K562 (cell line): Measurements from ENCODE around the gene CDK4. TPM values are rescaled to one million over a fixed set of nuclear protein-coding genes. Genes with fewer than 3 reads are reported as not detected.
A peak's percentile ranks its signal among the peaks of the same experiment; 100 is the strongest.

Experiments
- ATAC-seq: fragments of 200-7000 bp; cut with Tn5 transposase; 3 replicates; pipeline ENCODE4 v1.9.1; 2020; ENCODE audit warnings: moderate library complexity
- BruUV-seq: library from RNA; stranded (reverse); fragments of 400-500 nt; replicated peaks from 2 replicates; lab custom pipeline; 2021; lab: Mats Ljungman, UMichigan
- CTCF ChIA-PET: fragments of 300-600 bp; formaldehyde crosslinking; extraction: SDS; loops from one replicate; lab custom pipeline; 2021; ENCODE audit warnings: low intra/inter-chr PET ratio; lab: Yijun Ruan, JAX
- POLR2A ChIA-PET: fragments of 300-600, 350-650 bp; sonication (Branson Sonifier 250); formaldehyde crosslinking; extraction: SDS; loops from one replicate; lab custom pipeline; 2021; ENCODE audit warnings: antibody characterized with exemption, inconsistent platforms; lab: Yijun Ruan, JAX
- DNase-seq, 4 experiments: peaks; one replicate each; pipeline versions ENCODE4 v3.0.0 to v3.0.0-alpha.2; 2011 to 2018; ENCODE audit warnings: low spot score in 3 of 4, mixed read lengths in 3 of 4; ENCODE audit errors: extremely low read depth in 1 of 4
- FAIRE-seq: peaks from 2 replicates; lab custom pipeline; 2011; peaks lifted over from hg19 to GRCh38; lab: Jason Lieb, UNC
- H2AFZ ChIP-seq: 2 replicates; pipeline ENCODE4 v1.6.0; 2011; ENCODE audit warnings: low read depth, low read length, control low read depth, inconsistent platforms
- H3K27ac ChIP-seq: fragments of 200-600 bp; 3 replicates; pipeline ENCODE4 v1.8.0; 2011; ENCODE audit warnings: low read depth, mild to moderate bottlenecking, control low read depth, inconsistent platforms, low read length, moderate library complexity, mixed read lengths; ENCODE audit errors: extremely low read depth
- H3K27me3 ChIP-seq, 2 experiments: fragments of 300-600 bp in 1 of 2; 2 replicates in 1 of 2; 3 replicates in 1 of 2; pipeline versions ENCODE4 v1.6.0 to v1.8.0; 2011; ENCODE audit warnings: inconsistent platforms in 2 of 2, low read length in 2 of 2, mild to moderate bottlenecking in 1 of 2, mixed read lengths in 1 of 2, moderate library complexity in 1 of 2; ENCODE audit not compliant: control insufficient read depth in 2 of 2, insufficient read depth in 2 of 2
- H3K36me3 ChIP-seq: fragments of 300-600 bp; 3 replicates; pipeline ENCODE4 v1.8.0; 2011; ENCODE audit warnings: mild to moderate bottlenecking, low read length, inconsistent platforms; ENCODE audit not compliant: control insufficient read depth, insufficient read depth
- H3K4me1 ChIP-seq, 2 experiments: fragments of 200-600 bp in 1 of 2; replicated peaks in 1 of 2; 2 replicates in 1 of 2; 3 replicates in 1 of 2; pipeline versions ENCODE4 v1.5.1 to v1.8.0; 2011; ENCODE audit warnings: inconsistent platforms in 2 of 2, low read length in 2 of 2, mild to moderate bottlenecking in 1 of 2, mixed read lengths in 1 of 2, moderate library complexity in 1 of 2; ENCODE audit not compliant: control insufficient read depth in 2 of 2, insufficient read depth in 2 of 2
- H3K4me2 ChIP-seq: 2 replicates; pipeline ENCODE4 v1.6.1; 2011; ENCODE audit warnings: low read length, control low read depth, inconsistent platforms, mixed read lengths; ENCODE audit not compliant: insufficient read depth
- H3K4me3 ChIP-seq: fragments of 200-600 bp; sonication (generic), shearing (Covaris generic); 2 replicates; pipeline ENCODE4 v1.5.1; 2016; ENCODE audit warnings: control low read depth, inconsistent platforms
- H3K79me2 ChIP-seq: fragments of 200-600 bp; 3 replicates; pipeline ENCODE4 v1.8.0; 2011; ENCODE audit warnings: low read length, inconsistent platforms; ENCODE audit not compliant: control insufficient read depth, insufficient read depth
- H3K9ac ChIP-seq, 2 experiments: 2 replicates each; pipeline versions ENCODE4 v1.6.0 to v1.6.1; 2011; ENCODE audit warnings: low read depth in 2 of 2, low read length in 2 of 2, control low read depth in 1 of 2, inconsistent platforms in 1 of 2, mild to moderate bottlenecking in 1 of 2, mixed read lengths in 1 of 2; ENCODE audit not compliant: insufficient read depth in 1 of 2
- H3K9me1 ChIP-seq: one replicate; pipeline ENCODE4 v1.6.0; 2011; ENCODE audit warnings: inconsistent platforms, mild to moderate bottlenecking, low read length, moderate library complexity; ENCODE audit not compliant: control insufficient read depth, insufficient read depth
- H3K9me3 ChIP-seq: replicated peaks from 2 replicates; pipeline ENCODE4 v1.5.1; 2011; ENCODE audit warnings: low read depth, low read length, inconsistent platforms; ENCODE audit not compliant: control insufficient read depth, insufficient read depth
- H4K20me1 ChIP-seq: replicated peaks from 2 replicates; pipeline ENCODE4 v1.6.1; 2011; ENCODE audit warnings: low read length, inconsistent platforms, mixed read lengths; ENCODE audit not compliant: control insufficient read depth, insufficient read depth
- CBX5 ChIP-seq: IDR thresholded peaks from 2 replicates; pipeline ENCODE4 v1.6.1; 2014; ENCODE audit warnings: low read depth, borderline replicate concordance
- CEBPG ChIP-seq, 3 experiments: fragments of 200-800 bp in 1 of 3; sonication (Bioruptor generic) in 1 of 3; sonication (generic) in 1 of 3; formaldehyde crosslinking in 1 of 3; IDR thresholded peaks in 2 of 3; conservative IDR thresholded peaks in 1 of 3; 2 replicates each; pipeline versions ENCODE4 v1.6.1 to v1.8.0; 2016 to 2022; ENCODE audit warnings: missing compliant biosample characterization in 2 of 3, missing genetic modification characterization in 2 of 3, mild to moderate bottlenecking in 1 of 3, missing genetic modification reagents in 1 of 3
- CEBPZ ChIP-seq: fragments of 150-350 bp; IDR thresholded peaks from 2 replicates; pipeline ENCODE4 v1.6.1; 2014; ENCODE audit warnings: low read depth, mild to moderate bottlenecking, low read length, borderline replicate concordance
- DACH1 ChIP-seq: fragments of 450-650 bp; IDR thresholded peaks from 2 replicates; pipeline ENCODE4 v1.6.1; 2018; ENCODE audit not compliant: partially characterized antibody
- GABPB2 ChIP-seq: fragments of 250-450 bp; sonication (Bioruptor Pico); conservative IDR thresholded peaks from 2 replicates; pipeline ENCODE4 v1.5.1; 2021; ENCODE audit warnings: mild to moderate bottlenecking
- NFRKB ChIP-seq: fragments of 450-650 bp; IDR thresholded peaks from 2 replicates; pipeline ENCODE4 v1.6.1; 2016; ENCODE audit warnings: low read depth
- PTRF ChIP-seq: fragments of 450-650 bp; IDR thresholded peaks from 2 replicates; pipeline ENCODE4 v1.6.1; 2016; ENCODE audit warnings: mild to moderate bottlenecking, missing genetic modification characterization, missing compliant biosample characterization
- SIN3B ChIP-seq: fragments of 450-650 bp; IDR thresholded peaks from 2 replicates; pipeline ENCODE4 v1.6.1; 2017; ENCODE audit warnings: low read depth, mild to moderate bottlenecking, moderate library complexity
- SRSF7 ChIP-seq: fragments of 200-400 bp; formaldehyde crosslinking; optimal IDR thresholded peaks from 2 replicates; pipeline ENCODE3; 2017; ENCODE audit warnings: mild to moderate bottlenecking, low read depth, low read length
- TCF15 ChIP-seq: fragments of 250-450 bp; sonication (Bioruptor Pico); IDR thresholded peaks from 2 replicates; pipeline ENCODE4 v1.8.0; 2022; ENCODE audit warnings: moderate library complexity, mild to moderate bottlenecking, inconsistent platforms
- TRIM24 ChIP-seq, 2 experiments: fragments of 450-650 bp; IDR thresholded peaks; 2 replicates each; pipeline ENCODE4 v1.6.1; 2016
- ZNF699 ChIP-seq: fragments of 250-450 bp; sonication (Bioruptor Pico); IDR thresholded peaks from 2 replicates; pipeline ENCODE4 v1.8.0; 2021; ENCODE audit warnings: mild to moderate bottlenecking, moderate library complexity; ENCODE audit not compliant: insufficient replicate concordance
- WGBS: fragments of 100-300 bp; shearing (Covaris generic); methylation state at CpG from one replicate; pipeline ENCODE4 v1.1.6; 2016; ENCODE audit warnings: low coverage, mixed read lengths; ENCODE audit not compliant: insufficient coverage; ENCODE audit errors: missing lambda C conversion rate; 5-methylcytosine and 5-hydroxymethylcytosine counted together
- in situ Hi-C: fragments of 300-500 bp; cut with MboI; formaldehyde crosslinking; loops from 4 replicates; pipeline ENCODE4 v1.15.0; 2018; ENCODE audit warnings: inconsistent platforms, mixed read lengths
- intact Hi-C: fragments of 100-400 bp; cut with micrococcal nuclease; formaldehyde crosslinking; loops from 2 replicates; pipeline ENCODE4 v1.14.2; 2022
- polyA plus RNA-seq, 8 experiments: library from polyadenylated mRNA; depleted of rRNA in 4 of 8; stranded (reverse) in 5 of 8; unstranded in 3 of 8; fragments of >200 nt; fragmentation: Nextera tagmentation in 2 of 8; fragmentation: Illumina TruSeq in 1 of 8; extraction: Ambion mirVana in 2 of 8; extraction: Trizol in 1 of 8; gene quantifications; 2 replicates each; pipeline versions ENCODE4 v1.2.1 to v1.2.3, GENCODE V29; 2011 to 2014; ENCODE audit warnings: inconsistent platforms in 1 of 8, missing spikeins in 1 of 8
- total RNA-seq, 7 experiments: library from RNA; depleted of rRNA in 6 of 7; stranded (reverse); fragments of >200 nt in 6 of 7; fragmentation: Illumina TruSeq in 2 of 7; extraction: Trizol in 2 of 7; gene quantifications; 2 replicates each; pipeline versions ENCODE4 v1.2.1 to v1.2.3, GENCODE V29; 2011 to 2021; ENCODE audit warnings: low replicate concordance in 1 of 7
- TF ChIP-seq, protein P1 (sequence below), 3 experiments: fragments of 200-800 bp in 1 of 3; fragments of 250-450 bp in 1 of 3; fragments of 450-650 bp in 1 of 3; sonication (Bioruptor Pico) in 1 of 3; sonication (Bioruptor generic) in 1 of 3; formaldehyde crosslinking in 1 of 3; IDR thresholded peaks; 2 replicates each; pipeline versions ENCODE4 v1.6.1 to v1.8.0; 2016 to 2022; ENCODE audit warnings: mild to moderate bottlenecking in 2 of 3, missing genetic modification characterization in 2 of 3, missing compliant biosample characterization in 1 of 3, moderate library complexity in 1 of 3

The CDK4 gene
- total and polyA plus RNA-seq, 9 of the 15 experiments (the other 6 are each of a cell fraction or from before 2014, with no cell fraction given) = 37.8 to 436 (median 238) TPM

- Histone ChIP-seq H2AFZ (no peak overlapping the region), H3K4me1 (peaks cover 8 to 12% of the 10 kb centered on the region in 2 experiments; a peak in 4 of 5 replicates), H3K4me3 (no peak overlapping the region), H3K79me2 (peaks cover 28% of the 10 kb centered on the region), H3K9me1 (no peaks in the 10 kb centered on the region), H3K9me3 (no peaks in the 10 kb centered on the region), H3K27me3 (no peaks in the 10 kb centered on the region), H4K20me1 (no peaks in the 10 kb centered on the region), H3K9ac (peak overlapping the region in 1 of 2 experiments; percentile 99; a peak in 1 of 4 replicates), H3K36me3 (peaks cover 57% of the 10 kb centered on the region), H3K4me2 (peak overlapping the region; percentile 96), H3K27ac (no peak overlapping the region)
- POLR2A ChIA-PET = interaction anchor here (1.0 to 1.3 kb wide), 4 partner anchors 11 to 27 kb away, joined by 3 to 5 read pairs (median 4); partner anchors contain the start of gene CYP27B1
- ATAC-seq (no peak), DNase-seq (no peak), FAIRE-seq (no peak)
- in situ Hi-C loops = no loop called here
- CTCF ChIA-PET = interaction anchor here (1.9 kb wide), 1 partner anchor 120 kb away, joined by 14 read pairs; no protein-coding TSS in a partner anchor
- BruUV-seq = TSS peak; percentile 56
- 74% methylated on average over 10 of the region's 11 CpGs for WGBS
- intact Hi-C loops = no loop called here
- TF ChIP-seq TCF15 (no peak), TRIM24 (IDR thresholded peaks at IDR 0.05) (no peak), PTRF (tag) (no peak), CBX5 (no peak), ZNF699 (CRISPR knock-in tag) (no peak), DACH1 (no peak), NFRKB (no peak), CEBPG (CRISPR knock-in tag; IDR thresholded peaks at IDR 0.05) (no peak), CEBPG (tag; conservative IDR thresholded peaks at IDR 0.05 in 1 of 2, IDR thresholded peaks at IDR 0.05 in 1 of 2) (no peak), GABPB2 (CRISPR knock-in tag) (no peak), SIN3B (no peak), CEBPZ (no peak), SRSF7 (no peak)
- TF ChIP-seq, protein P1, sequence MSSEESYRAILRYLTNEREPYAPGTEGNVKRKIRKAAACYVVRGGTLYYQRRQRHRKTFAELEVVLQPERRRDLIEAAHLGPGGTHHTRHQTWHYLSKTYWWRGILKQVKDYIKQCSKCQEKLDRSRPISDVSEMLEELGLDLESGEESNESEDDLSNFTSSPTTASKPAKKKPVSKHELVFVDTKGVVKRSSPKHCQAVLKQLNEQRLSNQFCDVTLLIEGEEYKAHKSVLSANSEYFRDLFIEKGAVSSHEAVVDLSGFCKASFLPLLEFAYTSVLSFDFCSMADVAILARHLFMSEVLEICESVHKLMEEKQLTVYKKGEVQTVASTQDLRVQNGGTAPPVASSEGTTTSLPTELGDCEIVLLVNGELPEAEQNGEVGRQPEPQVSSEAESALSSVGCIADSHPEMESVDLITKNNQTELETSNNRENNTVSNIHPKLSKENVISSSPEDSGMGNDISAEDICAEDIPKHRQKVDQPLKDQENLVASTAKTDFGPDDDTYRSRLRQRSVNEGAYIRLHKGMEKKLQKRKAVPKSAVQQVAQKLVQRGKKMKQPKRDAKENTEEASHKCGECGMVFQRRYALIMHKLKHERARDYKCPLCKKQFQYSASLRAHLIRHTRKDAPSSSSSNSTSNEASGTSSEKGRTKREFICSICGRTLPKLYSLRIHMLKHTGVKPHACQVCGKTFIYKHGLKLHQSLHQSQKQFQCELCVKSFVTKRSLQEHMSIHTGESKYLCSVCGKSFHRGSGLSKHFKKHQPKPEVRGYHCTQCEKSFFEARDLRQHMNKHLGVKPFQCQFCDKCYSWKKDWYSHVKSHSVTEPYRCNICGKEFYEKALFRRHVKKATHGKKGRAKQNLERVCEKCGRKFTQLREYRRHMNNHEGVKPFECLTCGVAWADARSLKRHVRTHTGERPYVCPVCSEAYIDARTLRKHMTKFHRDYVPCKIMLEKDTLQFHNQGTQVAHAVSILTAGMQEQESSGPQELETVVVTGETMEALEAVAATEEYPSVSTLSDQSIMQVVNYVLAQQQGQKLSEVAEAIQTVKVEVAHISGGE (CRISPR knock-in tag; IDR thresholded peaks at IDR 0.05) = no peak
Observed at GRCh38 chr12:57783861-57784260, 31.8 kb upstream of the CDK4 start.
